Astrocyte of the spinal cord (primary cell): Measurements from ENCODE around the gene UBE2K.
"Not testable (repeated sequence)": the region's sequence is repeated elsewhere in the genome, so short reads cannot be mapped to it uniquely, and the experiment has no call there.

Source experiments
- DNase-seq: peaks from one replicate; pipeline ENCODE4 v3.0.0; 2011; ENCODE audit warnings: low read depth, low spot score
- H3K4me3 ChIP-seq: 2 replicates; pipeline ENCODE4 v1.5.1; 2011; ENCODE audit warnings: low read depth, mild to moderate bottlenecking, low read length, moderate library complexity
- in situ Hi-C: cut with HindIII; loops from 2 replicates; pipeline ENCODE4 v1.10.0; 2017; ENCODE audit warnings: low sequenced_read_pairs
- TF ChIP-seq, protein P1 (sequence below): IDR thresholded peaks from 2 replicates; pipeline ENCODE4 v1.5.1; 2012; ENCODE audit warnings: low read depth, mild to moderate bottlenecking, low read length, inconsistent platforms

The UBE2K gene, protein sequence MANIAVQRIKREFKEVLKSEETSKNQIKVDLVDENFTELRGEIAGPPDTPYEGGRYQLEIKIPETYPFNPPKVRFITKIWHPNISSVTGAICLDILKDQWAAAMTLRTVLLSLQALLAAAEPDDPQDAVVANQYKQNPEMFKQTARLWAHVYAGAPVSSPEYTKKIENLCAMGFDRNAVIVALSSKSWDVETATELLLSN

DNA sequence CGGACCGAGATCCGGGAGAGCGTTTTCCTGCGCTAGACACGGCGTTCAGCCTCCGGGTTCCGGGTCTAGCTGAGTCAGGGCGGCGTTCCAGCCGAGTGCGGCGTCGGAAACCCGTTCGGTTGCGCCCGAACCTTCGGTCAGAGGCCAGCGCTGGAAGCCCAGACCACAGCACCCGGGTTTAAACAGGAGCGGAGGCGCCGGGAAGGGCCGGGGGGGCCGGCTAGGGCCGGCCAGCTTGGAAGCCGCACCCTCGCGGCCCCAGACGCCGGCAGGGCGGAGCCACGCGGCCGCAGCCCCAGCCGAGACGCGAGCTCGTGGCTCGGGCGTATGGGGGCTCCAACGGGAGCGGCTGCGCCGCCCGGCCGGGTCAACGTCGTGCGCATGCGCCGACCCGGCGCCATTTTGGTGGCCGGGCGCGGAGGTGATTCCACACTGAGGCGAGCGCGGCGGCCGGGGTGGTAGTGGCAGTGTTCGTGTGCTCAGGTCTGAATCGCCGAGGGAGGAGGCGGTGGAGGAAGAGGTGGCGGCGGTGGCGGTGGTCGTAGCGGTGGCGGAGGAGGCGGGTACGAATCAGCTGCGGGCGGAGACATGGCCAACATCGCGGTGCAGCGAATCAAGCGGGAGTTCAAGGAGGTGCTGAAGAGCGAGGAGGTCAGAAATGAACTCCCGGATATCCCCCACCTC is at the start of gene UBE2K:
TSS of gene UBE2K (plus strand) at position 397 of the 684 bp plus-strand sequence. CDS start at position 589, 192 bp downstream.
- in situ Hi-C loops, result no loop called here
- peak within 1 kb of the TSS; percentile 87 for H3K4me3 ChIP-seq
- TF ChIP-seq, protein P1, sequence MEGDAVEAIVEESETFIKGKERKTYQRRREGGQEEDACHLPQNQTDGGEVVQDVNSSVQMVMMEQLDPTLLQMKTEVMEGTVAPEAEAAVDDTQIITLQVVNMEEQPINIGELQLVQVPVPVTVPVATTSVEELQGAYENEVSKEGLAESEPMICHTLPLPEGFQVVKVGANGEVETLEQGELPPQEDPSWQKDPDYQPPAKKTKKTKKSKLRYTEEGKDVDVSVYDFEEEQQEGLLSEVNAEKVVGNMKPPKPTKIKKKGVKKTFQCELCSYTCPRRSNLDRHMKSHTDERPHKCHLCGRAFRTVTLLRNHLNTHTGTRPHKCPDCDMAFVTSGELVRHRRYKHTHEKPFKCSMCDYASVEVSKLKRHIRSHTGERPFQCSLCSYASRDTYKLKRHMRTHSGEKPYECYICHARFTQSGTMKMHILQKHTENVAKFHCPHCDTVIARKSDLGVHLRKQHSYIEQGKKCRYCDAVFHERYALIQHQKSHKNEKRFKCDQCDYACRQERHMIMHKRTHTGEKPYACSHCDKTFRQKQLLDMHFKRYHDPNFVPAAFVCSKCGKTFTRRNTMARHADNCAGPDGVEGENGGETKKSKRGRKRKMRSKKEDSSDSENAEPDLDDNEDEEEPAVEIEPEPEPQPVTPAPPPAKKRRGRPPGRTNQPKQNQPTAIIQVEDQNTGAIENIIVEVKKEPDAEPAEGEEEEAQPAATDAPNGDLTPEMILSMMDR, result no peak
- DNase-seq, result peak; percentile 86

DNA sequence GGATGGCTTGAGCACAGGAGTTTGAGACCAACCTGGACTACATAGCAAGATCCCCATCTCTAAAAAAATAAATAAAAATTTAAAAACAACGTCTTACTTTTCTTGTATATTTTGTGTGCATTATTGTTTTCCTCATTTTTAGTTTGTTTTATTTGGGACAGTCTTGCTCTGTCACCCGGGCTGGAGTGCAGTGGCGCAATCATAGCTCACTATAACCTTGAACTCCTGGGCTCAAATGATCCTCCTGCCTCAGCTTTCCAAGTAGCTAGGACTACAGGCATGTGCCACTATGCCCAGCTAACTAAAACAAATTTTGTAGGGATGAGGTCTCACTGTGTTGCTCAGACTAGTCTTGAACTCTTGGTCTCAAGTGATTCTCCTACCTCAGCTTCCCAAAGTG is 49.7 kb upstream of the UBE2K start:
- no peak overlapping the region for H3K4me3 ChIP-seq
- in situ Hi-C loops, result no loop called here
- no peak for DNase-seq
- TF ChIP-seq, protein P1, result no peak

DNA sequence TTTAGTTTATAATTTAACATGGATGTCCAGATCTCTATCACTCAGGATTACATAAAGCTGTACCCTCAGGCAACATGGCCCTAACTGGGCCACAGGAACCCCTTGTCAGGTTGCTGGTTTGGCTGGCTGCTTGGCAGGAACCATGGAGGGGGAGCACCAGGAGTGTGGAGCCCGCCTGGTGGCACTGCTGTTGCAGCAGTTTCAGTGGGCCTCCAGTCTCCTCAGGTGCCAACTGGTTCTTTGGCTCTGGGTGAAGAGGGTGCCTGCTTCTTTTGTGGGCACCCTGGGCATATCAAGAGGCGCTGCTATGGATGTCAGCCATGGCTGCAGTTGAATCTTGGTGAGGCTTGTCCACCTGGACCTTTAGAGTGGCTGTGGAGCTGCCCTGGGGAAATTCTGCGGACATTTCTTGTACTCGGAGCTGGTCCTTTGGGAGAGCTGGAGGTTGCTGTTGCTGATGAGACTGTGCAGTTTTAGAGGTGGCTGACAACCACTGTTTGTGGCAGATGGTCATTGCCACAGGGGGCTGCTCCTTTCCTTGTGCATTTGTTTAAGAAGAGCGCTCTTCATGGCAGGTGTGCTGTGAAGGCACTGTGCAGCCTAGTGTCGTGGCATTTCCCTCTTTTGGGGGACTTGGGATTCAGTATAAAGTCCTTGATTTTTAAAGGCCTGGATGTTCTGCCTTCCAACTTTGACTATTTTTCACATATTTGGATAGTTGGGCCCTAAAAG is 48.9 kb upstream of the UBE2K start:
- H3K4me3 ChIP-seq, result no peak overlapping the region
- TF ChIP-seq, protein P1, result no peak
- in situ Hi-C loops, result no loop called here
- no peak for DNase-seq

DNA sequence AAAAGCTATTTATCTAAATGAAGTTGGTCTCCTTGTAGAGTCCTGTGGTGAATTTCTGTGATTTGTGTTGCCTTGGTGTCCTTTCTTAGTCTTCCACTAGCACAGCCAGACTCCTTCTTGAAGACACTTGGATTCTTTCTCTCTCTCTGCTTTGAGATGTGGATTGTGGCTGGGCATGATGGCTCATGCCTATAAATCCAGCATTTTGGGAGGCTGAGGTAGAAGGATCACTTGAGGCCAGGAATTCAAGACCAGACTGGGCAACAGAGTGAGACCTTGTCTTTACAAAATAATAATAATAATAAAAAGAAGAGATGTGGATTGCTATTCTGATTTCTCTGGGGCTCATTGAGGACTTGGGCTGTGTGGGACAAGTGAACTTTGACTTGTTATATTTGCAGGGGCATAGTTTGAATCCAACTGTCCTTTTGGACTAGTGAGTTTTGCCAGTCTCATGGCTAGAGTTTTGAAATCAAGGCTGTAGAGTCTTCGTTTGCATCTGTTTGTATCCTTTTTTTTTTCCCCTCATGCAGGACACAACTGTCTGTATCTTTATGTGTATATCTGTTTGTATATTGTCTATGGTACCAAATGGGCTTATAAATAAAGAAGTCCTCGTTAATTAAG is 48.2 kb upstream of the UBE2K start:
- in situ Hi-C loops, result no loop called here
- TF ChIP-seq, protein P1, result no peak
- no peak overlapping the region for H3K4me3 ChIP-seq
- no peak for DNase-seq

DNA sequence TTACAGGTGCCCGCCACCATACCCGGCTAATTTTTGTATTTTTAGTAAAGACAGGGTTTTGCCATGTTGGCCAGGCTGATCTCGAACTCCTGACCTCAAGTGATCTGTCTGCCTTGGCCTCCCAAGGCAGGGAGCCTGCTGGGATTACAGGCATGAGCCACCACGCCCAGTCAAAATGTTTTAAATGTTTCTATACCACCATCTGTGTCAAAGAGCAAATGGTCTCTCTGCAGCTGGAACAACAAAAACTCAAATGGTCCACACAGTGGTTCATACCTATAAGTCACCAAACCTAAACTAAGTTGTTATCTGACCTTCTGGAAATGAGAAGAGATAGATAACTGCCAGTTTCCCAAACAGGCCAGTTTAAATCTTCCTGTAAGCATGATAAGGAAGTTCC is 46.4 kb upstream of the UBE2K start:
- DNase-seq, in situ Hi-C loops, H3K4me3 ChIP-seq: not testable (repeated sequence)

DNA sequence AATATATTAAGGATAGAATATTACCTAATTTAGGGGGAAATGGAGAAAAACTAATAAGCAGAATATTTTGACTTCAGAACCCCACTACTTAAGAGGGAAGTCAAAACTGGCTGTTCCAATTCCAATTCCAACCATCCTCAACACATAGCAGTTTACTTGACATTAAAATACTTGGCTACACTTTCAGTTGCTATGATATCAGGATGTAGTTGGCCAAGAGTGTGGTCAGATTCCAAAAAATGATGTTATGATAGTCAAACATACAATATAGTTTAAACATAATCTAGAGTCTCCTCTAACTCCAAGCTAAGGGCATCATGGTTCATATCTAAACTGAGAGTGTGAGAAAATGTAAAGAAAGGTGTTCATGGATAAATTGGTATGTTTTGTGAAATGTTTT is 42.7 kb upstream of the UBE2K start:
- TF ChIP-seq, protein P1, result no peak
- no peak overlapping the region for H3K4me3 ChIP-seq
- in situ Hi-C loops, result no loop called here
- no peak for DNase-seq
